GM10248 (cell line): ENCODE results near the gene GRAMD2B.
"Not testable (repeated sequence)": the region's sequence is repeated elsewhere in the genome, so short reads cannot be mapped to it uniquely, and the experiment has no call there.

Experiments
- CTCF ChIA-PET: fragments of 300-600 bp; sonication (Branson Sonifier 250); formaldehyde crosslinking; extraction: SDS; loops from one replicate; lab custom pipeline; 2021; ENCODE audit warnings: antibody characterized with exemption; lab: Yijun Ruan, JAX
- POLR2A ChIA-PET: fragments of 350-650 bp; sonication (Branson Sonifier 250); formaldehyde crosslinking; extraction: SDS; loops from one replicate; lab custom pipeline; 2020; ENCODE audit warnings: antibody characterized with exemption; lab: Yijun Ruan, JAX
- DNase-seq: peaks from one replicate; pipeline ENCODE4 v3.0.0; 2012; ENCODE audit errors: extremely low spot score
- CTCF ChIP-seq: IDR thresholded peaks from 2 replicates; pipeline ENCODE4 v1.5.1; 2012; ENCODE audit warnings: mild to moderate bottlenecking, low read depth; ENCODE audit errors: extremely low read depth, missing control alignments, control extremely low read depth

The GRAMD2B gene

GRCh38 chr5:126468091-126468490 is 44.9 kb downstream of the GRAMD2B start:
- ChIA-PET CTCF (no interaction called here), POLR2A (no interaction called here)
- DNase-seq, result no peak
- TF ChIP-seq CTCF, result no peak

GRCh38 chr5:126469536-126470316 is 46.5 kb downstream of the GRAMD2B start:
- no peak for DNase-seq
- no peak for TF ChIP-seq CTCF
- ChIA-PET CTCF (interaction anchor here (0.9 kb wide), 1 partner anchor 20 kb away, joined by 3 read pairs; no protein-coding TSS in a partner anchor), POLR2A (no interaction called here)

- CTCF ChIA-PET, result interaction anchor here (0.9 kb wide), 1 partner anchor 19 kb away, joined by 3 read pairs; no protein-coding TSS in a partner anchor
- POLR2A ChIA-PET, DNase-seq: not testable (repeated sequence)
These were observed 47.3 kb downstream of the GRAMD2B start for GRCh38 chr5:126470529-126470928.

- POLR2A ChIA-PET, result no interaction called here
- TF ChIP-seq CTCF, result no peak
- DNase-seq, result no peak
- CTCF ChIA-PET, result interaction anchor here (0.6 to 1.7 kb wide), 3 partner anchors 24 to 117 kb away, joined by 3 to 4 read pairs (median 4); no protein-coding TSS in a partner anchor
These were observed 48.0 kb downstream of the GRAMD2B start for GRCh38 chr5:126471247-126471646.

- DNase-seq, result no peak
- TF ChIP-seq CTCF, result no peak
- POLR2A ChIA-PET, result no interaction called here
- CTCF ChIA-PET, result interaction anchor here (0.6 to 2.2 kb wide), 4 partner anchors 18 to 118 kb away, joined by 3 to 7 read pairs (median 4); no protein-coding TSS in a partner anchor
These were observed 48.8 kb downstream of the GRAMD2B start for GRCh38 chr5:126471875-126472537.

GRCh38 chr5:126472538-126472889 is 49.3 kb downstream of the GRAMD2B start:
- TF ChIP-seq CTCF, result no peak
- DNase-seq, result no peak
- ChIA-PET POLR2A (no interaction called here), CTCF (interaction anchor here (1.7 to 2.2 kb wide), 2 partner anchors 18 to 26 kb away, joined by 4 to 7 read pairs; no protein-coding TSS in a partner anchor)
